ENCODE data around the gene ASTE1. TPM values are rescaled to one million over a fixed set of nuclear protein-coding genes. Genes with fewer than 3 reads are reported as not detected.

The ASTE1 gene
- polyA plus RNA-seq, 4 donors: 4.5 to 26.2 (median 8.3) TPM

Other genes starting within 250 kb of the ASTE1 start
- 10 to 100 TPM in 3 of 4 donors, 1 to 10 TPM in 1; 6.2 to 62.2 (median 31.4) TPM for gene ATP2C1, start 132.7 kb downstream of the ASTE1 start, polyA plus RNA-seq
- gene NEK11, start 52 bp upstream of the ASTE1 start, polyA plus RNA-seq: 10 to 100 TPM in 1 of 4 donors, 1 to 10 TPM in 2, under 1 TPM in 1; 0.81 to 11.0 (median 1.2) TPM

Measured in small intestine (tissue), 4 donors.